D721Med (cell line): Measurements from ENCODE around the gene PNMA6A.
"Not testable (repeated sequence)": the region's sequence is repeated elsewhere in the genome, so short reads cannot be mapped to it uniquely, and the experiment has no call there.

Experiments
- DNase-seq: peaks from one replicate; pipeline ENCODE4 v3.0.0; 2011; ENCODE audit warnings: low spot score; ENCODE audit not compliant: insufficient read length
- FAIRE-seq: peaks from 2 replicates; lab custom pipeline; 2011; peaks lifted over from hg19 to GRCh38; lab: Jason Lieb, UNC
- CTCF ChIP-seq: IDR thresholded peaks from 2 replicates; pipeline ENCODE4 v1.5.1; 2012; ENCODE audit warnings: mild to moderate bottlenecking, control low read depth; ENCODE audit not compliant: insufficient read depth; ENCODE audit errors: missing control alignments

The PNMA6A gene

GRCh38 chrX:153063315-153063714 is 8.9 kb upstream of the PNMA6A start:
- TF ChIP-seq CTCF: no peak
- FAIRE-seq: no peak
- no peak for DNase-seq

GRCh38 chrX:153064061-153064460 is 8.2 kb upstream of the PNMA6A start:
- DNase-seq (no peak), FAIRE-seq (no peak)
- TF ChIP-seq CTCF: no peak

- no peak for TF ChIP-seq CTCF
- no peak for DNase-seq
- FAIRE-seq: no peak
Observed at GRCh38 chrX:153065389-153065788, 6.9 kb upstream of the PNMA6A start.

- not testable (repeated sequence) for FAIRE-seq
Observed at GRCh38 chrX:153066402-153066801, 5.9 kb upstream of the PNMA6A start.

GRCh38 chrX:153073331-153073730 is 1.1 kb downstream of the PNMA6A start:
- DNase-seq, FAIRE-seq: not testable (repeated sequence)

More at GRCh38 chrX:153066402-153066801, 5.9 kb upstream of the PNMA6A start:
- not testable (repeated sequence) for DNase-seq

GRCh38 chrX:153074262-153074899 is 2.1 kb downstream of the PNMA6A start:
- TF ChIP-seq CTCF: no peak
- no peak for FAIRE-seq

GRCh38 chrX:153074935-153075334 is 2.7 kb downstream of the PNMA6A start:
- no peak for TF ChIP-seq CTCF
- no peak for FAIRE-seq
- no peak for DNase-seq

More at GRCh38 chrX:153074262-153074899, 2.1 kb downstream of the PNMA6A start:
- DNase-seq: no peak

- FAIRE-seq (no peak), DNase-seq (no peak)
- TF ChIP-seq CTCF: no peak
Observed at GRCh38 chrX:153075366-153075765, 3.1 kb downstream of the PNMA6A start.

- not testable (repeated sequence) for FAIRE-seq, DNase-seq
Observed at GRCh38 chrX:153077437-153078135, 5.3 kb downstream of the PNMA6A start.

GRCh38 chrX:153083238-153083923 is 11.1 kb downstream of the PNMA6A start:
- not testable (repeated sequence) for FAIRE-seq, DNase-seq
